Erythroblast (primary cell): ENCODE data around the gene CAVIN2.

ENCODE experiments used
- GATA1 ChIP-seq: IDR thresholded peaks from 2 replicates; pipeline ENCODE4 v1.6.1; 2011; ENCODE audit warnings: low read depth, mild to moderate bottlenecking, control low read depth, low read length, moderate library complexity
- POLR2A ChIP-seq: IDR thresholded peaks from 2 replicates; pipeline ENCODE4 v1.6.1; 2011; ENCODE audit warnings: mild to moderate bottlenecking, low read length

GRCh38 chr2:191854382-191855372 is 7.8 kb upstream of the CAVIN2 start:
- no peak for TF ChIP-seq POLR2A
- no peak for TF ChIP-seq GATA1
